GM18868 (cell line): ENCODE results near the gene PBX3.

Source experiments
- ATAC-seq: cut with Tn5 transposase; IDR thresholded peaks from one replicate; pipeline ENCODE4 v1.9.1; 2021; ENCODE audit warnings: mild to moderate bottlenecking, moderate library complexity; ENCODE audit not compliant: unreplicated experiment

Gene PBX3

GRCh38 chr9:126016579-126017290 is 269.6 kb downstream of the PBX3 start:
- ATAC-seq: no peak
